ENCODE measurements around the gene SIAH1.

SIAH1 gene

GRCh38 chr16:48334325-48334724 lies 50.9 kb downstream of the SIAH1 start:
- TF ChIP-seq GATA2 (IDR thresholded peaks at IDR 0.05; ENCODE audit: low read depth, low read length) (no peak), GATA3 (IDR thresholded peaks at IDR 0.05; ENCODE audit: low read depth, low read length) (no peak)

DNA sequence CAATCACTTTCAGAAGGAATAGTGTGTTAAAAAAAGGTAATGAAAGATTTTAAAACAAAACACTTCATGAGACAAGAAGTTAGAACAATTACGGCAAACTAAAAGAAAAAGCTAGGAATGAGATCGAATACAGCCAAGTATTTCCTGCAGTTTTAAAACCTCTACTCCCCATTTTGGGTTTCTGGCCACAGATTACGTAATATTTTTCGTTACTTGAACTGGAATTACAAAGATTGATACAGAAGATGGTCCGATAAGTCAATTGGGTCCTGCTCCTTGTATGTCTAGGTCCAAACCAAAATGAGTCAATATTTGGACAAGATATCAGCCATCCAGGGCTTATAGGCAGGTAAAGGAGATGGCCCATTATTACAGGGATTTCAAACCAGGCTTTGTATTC lies 52.2 kb downstream of the SIAH1 start:
- TF ChIP-seq GATA3 (IDR thresholded peaks at IDR 0.05; ENCODE audit: low read depth, low read length) = no peak
- no peak for TF ChIP-seq GATA2 (IDR thresholded peaks at IDR 0.05; ENCODE audit: low read depth, low read length)

DNA sequence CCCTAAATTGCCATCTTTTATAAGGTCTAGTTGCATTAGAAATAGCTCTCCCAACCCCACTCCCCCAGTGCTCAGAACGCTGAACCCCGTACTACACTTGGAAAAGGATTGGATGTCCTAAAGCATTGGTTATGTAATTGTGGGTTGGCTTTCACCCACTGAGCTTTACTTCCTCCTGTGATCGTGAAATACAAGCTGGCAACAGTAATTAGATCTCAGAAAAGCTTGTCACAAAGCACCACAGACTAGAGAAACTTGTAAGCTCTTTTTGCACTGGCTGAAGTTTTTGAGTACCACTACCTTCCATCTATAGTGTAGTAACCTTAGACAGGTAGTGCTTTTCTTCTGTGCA lies 54.4 kb downstream of the SIAH1 start:
- TF ChIP-seq GATA2 (IDR thresholded peaks at IDR 0.05; ENCODE audit: low read depth, low read length) = no peak
- no peak for TF ChIP-seq GATA3 (IDR thresholded peaks at IDR 0.05; ENCODE audit: low read depth, low read length)

DNA sequence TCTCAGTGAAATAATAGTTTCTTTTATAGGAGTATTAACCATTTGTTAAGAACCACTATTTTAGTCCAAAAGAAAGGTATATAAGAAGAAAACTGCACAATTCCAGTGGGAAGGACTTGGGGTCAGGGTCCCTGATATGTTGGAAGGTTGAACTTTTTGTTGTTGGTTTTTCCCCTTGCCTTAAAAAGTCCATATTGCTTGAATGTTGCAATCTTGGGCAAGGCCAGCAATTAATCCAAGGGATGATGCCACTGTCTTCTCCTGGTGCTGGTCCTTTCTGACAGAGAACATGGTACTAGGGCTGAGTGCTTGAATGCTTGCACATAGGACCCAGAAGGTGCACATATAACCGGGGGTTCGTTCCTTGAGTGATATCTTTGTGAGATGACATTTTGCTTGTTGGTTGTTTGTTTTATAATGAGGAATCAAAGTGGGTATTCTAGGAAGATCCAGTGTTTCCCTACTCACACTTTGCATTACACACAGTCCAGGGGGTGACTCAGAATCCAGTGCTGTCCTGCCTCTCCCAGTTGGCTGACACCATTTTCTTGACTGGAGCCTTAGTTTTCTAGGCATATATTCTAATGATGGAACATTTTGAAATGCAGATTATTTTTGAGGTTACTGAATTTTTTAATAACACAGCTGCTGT lies 54.9 kb downstream of the SIAH1 start:
- TF ChIP-seq GATA3 (IDR thresholded peaks at IDR 0.05; ENCODE audit: low read depth, low read length) (no peak), GATA2 (IDR thresholded peaks at IDR 0.05; ENCODE audit: low read depth, low read length) (no peak)

- TF ChIP-seq GATA3 (IDR thresholded peaks at IDR 0.05; ENCODE audit: low read depth, low read length) = no peak
- TF ChIP-seq GATA2 (IDR thresholded peaks at IDR 0.05; ENCODE audit: low read depth, low read length) = no peak
Observed at GRCh38 chr16:48329138-48329537, 56.1 kb downstream of the SIAH1 start.

- TF ChIP-seq GATA2 (IDR thresholded peaks at IDR 0.05; ENCODE audit: low read depth, low read length) (no peak), GATA3 (IDR thresholded peaks at IDR 0.05; ENCODE audit: low read depth, low read length) (no peak)
Observed at GRCh38 chr16:48326915-48327314, 58.3 kb downstream of the SIAH1 start.

- TF ChIP-seq GATA2 (IDR thresholded peaks at IDR 0.05; ENCODE audit: low read depth, low read length) (no peak), GATA3 (IDR thresholded peaks at IDR 0.05; ENCODE audit: low read depth, low read length) (no peak)
Observed at GRCh38 chr16:48323783-48324775, 61.1 kb downstream of the SIAH1 start.

DNA sequence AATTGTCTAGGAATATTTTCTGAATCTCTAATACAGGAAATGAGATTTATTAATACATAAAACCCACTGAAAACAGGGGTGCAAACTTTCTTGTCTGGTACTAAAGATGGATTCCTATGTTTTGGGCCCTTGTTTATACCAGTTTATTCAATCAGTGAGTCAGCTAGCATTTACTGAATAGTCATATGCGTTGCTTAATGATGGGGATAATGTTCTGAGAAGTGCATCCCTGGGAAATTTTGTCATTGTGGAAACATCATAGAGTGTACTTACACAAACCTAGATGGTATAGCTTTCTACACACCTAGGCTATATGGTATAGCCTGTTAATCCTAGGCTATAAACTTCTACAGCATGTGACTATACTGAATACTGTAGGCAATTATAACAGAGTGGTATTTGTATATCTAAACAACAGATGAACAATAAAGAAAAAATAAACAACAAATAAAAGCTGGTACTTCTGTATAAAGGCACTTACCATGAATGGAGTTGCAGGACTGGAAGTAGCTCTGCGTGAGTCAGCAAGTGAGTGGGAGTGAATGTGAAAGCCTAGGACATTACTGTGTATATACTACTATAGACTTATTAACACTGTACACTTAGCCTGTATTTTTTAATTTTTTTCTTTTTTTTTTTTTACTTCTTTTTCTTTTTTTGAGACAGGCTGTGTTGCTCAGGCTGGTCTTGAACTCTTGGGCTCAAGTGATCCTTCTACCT lies 63.7 kb downstream of the SIAH1 start:
- TF ChIP-seq GATA2 (IDR thresholded peaks at IDR 0.05; ENCODE audit: low read depth, low read length) (no peak), GATA3 (IDR thresholded peaks at IDR 0.05; ENCODE audit: low read depth, low read length) (no peak)

- TF ChIP-seq GATA2 (IDR thresholded peaks at IDR 0.05; ENCODE audit: low read depth, low read length) = no peak
- TF ChIP-seq GATA3 (IDR thresholded peaks at IDR 0.05; ENCODE audit: low read depth, low read length) = no peak
Observed at GRCh38 chr16:48318630-48319029, 66.6 kb downstream of the SIAH1 start.

DNA sequence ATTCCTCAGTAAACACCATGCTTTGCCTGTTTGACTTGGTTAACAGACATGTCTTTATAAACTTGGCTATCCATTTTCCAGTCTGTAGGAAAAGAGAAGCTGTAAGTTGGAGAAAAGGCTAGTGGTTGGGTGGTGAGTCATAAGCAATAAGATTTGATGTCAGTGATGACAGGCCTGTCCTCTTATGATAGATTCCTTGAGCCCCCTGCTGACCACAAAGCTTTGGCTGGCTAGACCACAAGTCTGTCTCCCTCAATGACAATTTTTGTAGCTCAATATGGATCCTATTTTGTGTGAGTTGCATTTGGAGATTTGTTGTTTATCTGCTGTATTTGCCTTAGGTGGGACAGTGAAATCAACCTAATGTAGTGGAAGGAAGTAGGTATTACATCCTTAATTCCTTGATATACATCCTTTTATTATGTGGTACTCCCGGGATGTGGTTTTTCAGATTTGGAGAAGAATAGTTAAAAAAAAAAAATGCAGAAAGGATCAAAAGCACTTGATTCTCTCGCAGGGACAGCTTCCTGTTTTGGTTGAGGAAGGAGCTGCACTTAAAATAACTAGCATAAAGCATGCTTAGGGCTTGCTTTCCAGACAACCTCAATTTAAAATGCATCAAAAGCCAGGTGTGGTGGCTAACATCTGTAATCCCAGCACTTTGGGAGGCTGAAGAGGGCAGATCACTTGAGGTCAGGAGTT lies 67.4 kb downstream of the SIAH1 start:
- no peak for TF ChIP-seq GATA3 (IDR thresholded peaks at IDR 0.05; ENCODE audit: low read depth, low read length)
- no peak for TF ChIP-seq GATA2 (IDR thresholded peaks at IDR 0.05; ENCODE audit: low read depth, low read length)

DNA sequence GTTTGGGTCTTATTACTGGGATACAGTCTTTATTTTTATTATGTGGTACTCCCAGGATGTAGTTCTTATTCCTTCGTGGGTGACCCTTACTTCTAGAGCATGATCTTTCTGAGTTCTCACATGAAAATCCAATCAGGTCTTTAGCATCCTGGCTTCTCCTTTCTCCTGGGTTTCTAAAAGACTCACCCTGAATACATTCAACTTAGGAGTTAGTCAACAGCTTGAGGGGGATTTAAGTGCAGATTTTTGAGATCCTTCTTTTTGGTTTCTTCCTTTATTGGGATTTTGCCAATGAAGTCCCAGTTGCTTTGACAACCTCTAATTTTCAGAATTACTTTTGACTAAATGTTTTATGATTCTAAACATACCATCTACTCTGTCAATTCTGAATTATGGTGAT lies 68.2 kb downstream of the SIAH1 start:
- TF ChIP-seq GATA2 (IDR thresholded peaks at IDR 0.05; ENCODE audit: low read depth, low read length) = no peak
- no peak for TF ChIP-seq GATA3 (IDR thresholded peaks at IDR 0.05; ENCODE audit: low read depth, low read length)

DNA sequence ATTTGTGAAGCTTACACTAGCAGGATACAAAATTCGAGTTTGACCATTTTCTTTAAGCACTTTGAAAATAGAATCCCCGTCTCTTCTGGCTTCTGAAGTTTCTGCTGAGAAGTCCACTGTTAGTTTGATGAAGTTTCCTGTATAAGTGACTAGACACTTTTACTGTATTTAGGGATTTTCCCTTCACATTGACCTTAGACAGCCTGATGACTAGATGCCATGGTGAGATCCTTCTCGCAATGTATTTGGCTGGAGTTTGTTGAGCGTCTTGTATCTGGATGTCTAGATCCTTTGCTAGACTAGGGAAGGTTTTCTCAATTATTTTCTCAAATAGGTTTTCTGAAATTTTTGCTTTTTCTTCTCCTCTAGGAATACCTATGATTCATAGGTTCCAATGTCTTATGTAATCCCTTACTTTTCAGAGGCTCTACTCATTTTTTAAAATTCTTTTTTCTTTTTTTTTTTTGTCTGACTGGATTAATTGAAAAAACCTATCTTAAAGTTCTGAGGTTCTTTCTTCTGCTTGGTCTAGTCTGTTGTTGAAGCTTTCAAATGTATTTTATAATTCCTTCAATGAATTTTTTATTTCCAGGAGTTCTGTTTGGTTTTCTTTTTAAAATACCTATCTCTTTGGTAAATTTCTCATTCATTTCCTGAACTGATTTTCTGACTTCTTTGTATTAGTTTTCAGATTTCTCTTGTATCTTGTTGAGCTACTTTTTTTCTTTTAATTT lies 74.1 kb downstream of the SIAH1 start:
- TF ChIP-seq GATA2 (IDR thresholded peaks at IDR 0.05; ENCODE audit: low read depth, low read length) (no peak), GATA3 (IDR thresholded peaks at IDR 0.05; ENCODE audit: low read depth, low read length) (no peak)

Measured in SH-SY5Y (cell line).